Thyroid gland (tissue), 4 donors: ENCODE results near the gene OBSCN.

Source experiments
- CTCF ChIP-seq, 6 experiments: fragments of 200-600 bp in 3 of 6; fragments of 450-650 bp in 3 of 6; sonication (generic) in 3 of 6; IDR thresholded peaks; one replicate each; pipeline ENCODE4 v1.5.1; 2016 to 2019; ENCODE audit warnings: antibody characterized with exemption in 6 of 6, mild to moderate bottlenecking in 2 of 6, inconsistent platforms in 1 of 6, moderate library complexity in 1 of 6
- POLR2A ChIP-seq, 2 donors: fragments of 450-650 bp; IDR thresholded peaks; one replicate each; pipeline ENCODE4 v1.6.1; 2017; ENCODE audit warnings: antibody characterized with exemption in 2 of 2, mild to moderate bottlenecking in 2 of 2, moderate library complexity in 1 of 2

GRCh38 chr1:228332797-228333738 lies 125.2 kb downstream of the OBSCN start:
- TF ChIP-seq CTCF (IDR thresholded peaks at IDR 0.05) (no peak), POLR2A (IDR thresholded peaks at IDR 0.05) (no peak)
